HG03139 (cell line): ENCODE data around the gene OLFML3.

Experiments
- ATAC-seq: cut with Tn5 transposase; IDR thresholded peaks from one replicate; pipeline ENCODE4 v1.9.1; 2021; ENCODE audit not compliant: unreplicated experiment

The OLFML3 gene

GRCh38 chr1:114023377-114023776 lies 44.1 kb downstream of the OLFML3 start:
- no peak for ATAC-seq

GRCh38 chr1:114024049-114024448 lies 44.8 kb downstream of the OLFML3 start:
- no peak for ATAC-seq

GRCh38 chr1:114025609-114026401 lies 46.5 kb downstream of the OLFML3 start:
- no peak for ATAC-seq

- no peak for ATAC-seq
Observed at GRCh38 chr1:114026797-114027196, 47.5 kb downstream of the OLFML3 start.
